GM18498 (cell line): ENCODE measurements around the gene STK33.

Source experiments
- ATAC-seq: cut with Tn5 transposase; IDR thresholded peaks from one replicate; pipeline ENCODE4 v1.9.1; 2021; ENCODE audit warnings: mild to moderate bottlenecking, moderate library complexity; ENCODE audit not compliant: unreplicated experiment

The STK33 gene

DNA sequence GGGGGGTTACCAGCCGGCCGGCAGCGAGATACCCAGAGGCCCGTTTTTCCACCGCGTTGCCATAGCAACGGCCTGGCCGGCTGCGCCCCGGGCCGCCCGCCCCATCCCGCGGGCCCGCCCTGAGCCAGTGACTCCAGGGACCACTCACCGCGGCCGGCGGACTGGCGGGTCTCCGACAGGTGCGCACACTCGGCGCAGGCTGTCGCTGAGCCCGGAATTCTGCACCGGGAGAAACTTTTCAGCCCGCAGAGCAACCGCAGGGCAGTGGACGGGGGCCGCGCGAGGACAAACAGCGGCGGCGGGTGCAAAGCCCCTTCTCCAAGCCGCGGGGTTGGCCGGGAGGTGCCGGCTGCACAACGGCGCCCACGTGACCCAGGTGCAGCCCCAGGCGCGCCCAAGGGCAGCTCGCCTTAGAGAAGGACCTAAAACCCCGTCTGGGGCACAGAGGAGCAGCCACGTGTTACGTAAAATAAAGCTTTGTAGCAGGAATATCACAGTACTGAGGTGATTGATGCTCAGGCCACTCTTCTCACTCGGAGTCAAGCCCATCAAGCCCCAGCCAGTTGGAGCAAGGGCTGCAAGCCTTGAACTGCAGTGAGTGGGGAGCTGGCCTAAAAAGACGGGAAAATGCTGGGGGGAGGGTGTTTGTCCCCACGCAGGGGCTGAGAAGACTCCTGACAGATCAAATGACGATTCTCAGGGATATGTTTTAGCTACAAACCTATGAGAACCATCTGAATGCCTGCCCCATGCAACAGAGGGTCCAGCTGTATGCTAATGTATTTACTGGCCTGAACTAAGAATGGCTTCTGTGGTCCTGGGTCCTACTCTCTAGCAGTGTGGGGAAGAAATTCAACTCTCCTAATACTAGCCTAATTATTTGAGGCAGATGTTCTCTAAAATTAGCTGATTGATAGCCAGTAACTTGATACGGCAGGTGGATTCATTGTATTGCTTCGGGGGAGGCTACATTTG is at the start of gene STK33:
Gene STK33 (minus strand): TSS at position 294 of the 975 bp plus-strand sequence. CDS start 119,323 bp downstream, outside the sequence.
- peak; percentile 94 for ATAC-seq

DNA sequence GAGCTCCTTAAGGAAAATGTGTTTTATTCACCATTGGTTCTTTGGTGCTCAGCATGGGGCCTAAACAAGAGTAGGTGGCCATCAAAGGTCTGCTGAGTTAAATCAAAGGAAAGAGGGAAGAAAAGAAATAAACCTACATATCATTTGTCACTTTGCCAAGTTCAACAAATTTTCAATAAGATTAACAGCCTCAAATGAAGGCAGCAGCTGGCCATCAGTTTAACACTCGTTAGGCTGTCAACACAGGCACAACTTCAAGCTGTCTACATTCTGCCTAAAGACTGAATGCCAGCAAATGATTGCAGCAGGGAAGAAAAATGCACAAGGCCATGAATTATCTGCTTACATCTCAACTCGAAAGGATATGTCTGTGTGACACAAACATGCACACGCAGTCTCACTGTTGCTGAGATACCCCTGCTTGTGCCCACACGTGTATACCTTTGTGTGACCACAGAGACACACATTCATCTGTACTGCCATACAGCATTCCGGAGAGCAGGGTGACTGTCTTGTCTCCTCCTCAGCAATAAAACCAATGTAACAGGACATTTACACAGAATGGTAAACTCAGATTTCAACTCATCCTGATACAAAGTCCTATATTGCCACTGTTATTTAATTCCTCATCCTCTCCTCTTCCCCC is 48.3 kb upstream of the STK33 start:
- ATAC-seq = no peak

DNA sequence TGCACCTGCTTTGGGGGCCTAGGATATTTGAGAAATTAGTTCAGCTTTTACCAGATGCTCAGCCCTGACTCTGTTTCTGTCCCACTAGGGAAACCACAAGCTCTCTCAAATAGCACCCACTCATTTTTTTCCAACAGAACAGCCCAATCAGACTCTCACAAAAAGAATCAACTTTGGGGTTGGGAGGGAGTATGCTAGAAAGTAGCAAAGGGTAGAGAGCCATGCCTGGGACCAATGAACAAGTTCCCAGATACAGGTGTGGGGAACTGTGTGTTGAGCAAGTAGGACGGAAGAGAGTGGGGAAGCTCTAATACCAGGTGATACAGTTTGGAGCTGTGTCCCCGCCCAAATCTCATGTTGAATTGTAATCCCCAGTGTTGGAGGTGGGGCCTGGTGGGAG is 47.3 kb upstream of the STK33 start:
- no peak for ATAC-seq

GRCh38 chr11:8640267-8640906 is 46.4 kb upstream of the STK33 start:
- no peak for ATAC-seq

GRCh38 chr11:8639655-8640054 is 45.6 kb upstream of the STK33 start:
- no peak for ATAC-seq

DNA sequence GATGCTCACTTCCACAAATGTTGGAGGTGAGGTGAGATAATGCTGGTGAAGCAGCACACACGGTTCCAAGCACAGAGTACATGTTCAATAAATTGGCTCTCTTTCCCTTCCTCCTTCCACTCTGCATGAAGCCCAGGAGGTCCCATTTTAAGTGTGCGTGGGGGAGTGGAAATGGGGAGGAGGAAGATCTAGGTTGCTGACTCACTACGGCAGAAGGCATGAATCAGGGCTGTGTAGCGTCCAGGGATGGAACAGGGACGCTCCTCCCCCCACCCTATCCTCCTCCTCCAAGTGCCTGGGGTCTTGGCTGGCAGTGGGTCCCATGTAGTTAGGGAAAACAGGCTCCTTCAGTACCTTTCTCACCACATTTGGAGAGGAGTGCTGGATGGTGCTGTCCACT is 44.3 kb upstream of the STK33 start:
- ATAC-seq = no peak

- ATAC-seq = no peak
Observed at GRCh38 chr11:8636127-8636526, 42.1 kb upstream of the STK33 start.

- no peak for ATAC-seq
Observed at GRCh38 chr11:8634498-8634897, 40.5 kb upstream of the STK33 start.

GRCh38 chr11:8631395-8632118 is 37.5 kb upstream of the STK33 start:
- ATAC-seq = no peak

DNA sequence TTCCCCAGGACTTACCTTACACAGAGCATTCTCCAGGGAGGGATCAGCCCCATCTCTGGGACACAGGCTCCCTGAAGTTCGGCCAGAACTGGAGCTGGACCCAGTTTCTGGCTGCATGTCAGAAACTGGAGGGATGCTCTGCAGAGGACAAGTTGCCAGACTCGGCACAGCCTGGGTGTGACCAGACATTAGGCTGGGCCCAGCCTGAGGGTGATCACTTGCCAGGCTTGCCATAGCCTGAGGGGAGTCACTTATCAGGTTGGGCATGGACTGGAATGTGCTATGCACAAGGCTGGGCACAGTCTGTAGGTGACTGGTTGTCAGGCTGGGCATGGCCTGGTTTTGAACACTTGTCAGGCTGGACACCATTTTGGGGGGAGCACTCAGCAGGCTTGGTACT is 30.7 kb upstream of the STK33 start:
- ATAC-seq = no peak

GRCh38 chr11:8621147-8621546 is 27.1 kb upstream of the STK33 start:
- no peak for ATAC-seq

- no peak for ATAC-seq
Observed at GRCh38 chr11:8617063-8617462, 23.0 kb upstream of the STK33 start.

DNA sequence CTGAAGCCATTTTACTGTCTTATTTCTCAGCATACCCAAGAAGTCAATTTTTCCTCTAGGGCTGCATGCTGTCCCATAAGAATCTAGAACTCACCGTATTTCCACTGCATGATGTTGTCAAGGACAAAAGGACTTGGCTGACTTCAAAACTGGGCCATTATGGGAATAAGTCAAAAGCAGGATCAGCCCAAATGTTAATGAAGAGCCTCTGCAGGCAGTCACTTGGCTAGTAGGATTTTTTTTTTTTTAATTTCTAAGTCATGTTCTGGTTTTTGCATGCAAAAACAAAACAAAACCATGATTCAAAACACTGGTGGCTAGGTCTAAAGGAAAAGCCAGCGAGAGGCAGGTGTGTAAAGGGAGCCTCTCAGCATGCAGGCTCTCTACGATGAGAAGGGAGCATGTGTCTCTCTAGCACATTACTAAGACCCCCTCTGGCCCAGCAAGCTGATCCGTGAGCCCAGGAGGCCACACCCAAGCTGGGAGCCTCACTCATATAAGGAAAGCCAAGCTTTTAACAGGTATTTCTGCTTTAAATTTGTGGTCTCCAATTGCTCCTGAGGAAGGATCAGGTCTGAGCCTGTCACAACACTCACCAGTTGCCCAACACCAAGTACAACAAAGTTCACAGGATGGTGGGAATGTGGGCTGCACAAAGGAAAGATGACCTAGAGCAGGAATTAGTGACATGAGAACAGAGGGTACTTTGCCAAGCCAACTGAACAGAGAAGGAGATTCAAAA is 21.4 kb upstream of the STK33 start:
- no peak for ATAC-seq

- no peak for ATAC-seq
Observed at GRCh38 chr11:8614497-8614896, 20.5 kb upstream of the STK33 start.

DNA sequence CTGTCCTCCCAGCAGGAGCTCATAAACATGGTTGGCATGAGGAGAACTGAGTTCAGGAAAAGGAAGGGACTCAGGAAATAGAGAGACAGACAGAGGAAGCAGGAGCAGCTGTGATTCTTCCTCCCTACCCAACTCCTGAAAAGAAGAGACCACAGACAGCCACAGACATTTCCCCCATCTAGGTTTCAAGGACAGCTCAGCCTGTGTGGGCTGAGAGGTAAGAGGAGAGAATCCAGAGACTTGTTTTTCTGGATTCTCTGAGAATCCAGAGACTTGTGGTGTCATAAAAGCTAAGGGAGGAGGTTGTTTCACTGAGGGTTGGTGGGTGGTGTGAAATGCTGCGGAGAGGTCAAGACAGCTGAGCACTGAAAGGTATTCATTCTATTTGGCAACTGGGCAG is 19.0 kb upstream of the STK33 start:
- ATAC-seq = no peak

- no peak for ATAC-seq
Observed at GRCh38 chr11:8612522-8612921, 18.5 kb upstream of the STK33 start.

- no peak for ATAC-seq
Observed at GRCh38 chr11:8610532-8611116, 16.6 kb upstream of the STK33 start.

DNA sequence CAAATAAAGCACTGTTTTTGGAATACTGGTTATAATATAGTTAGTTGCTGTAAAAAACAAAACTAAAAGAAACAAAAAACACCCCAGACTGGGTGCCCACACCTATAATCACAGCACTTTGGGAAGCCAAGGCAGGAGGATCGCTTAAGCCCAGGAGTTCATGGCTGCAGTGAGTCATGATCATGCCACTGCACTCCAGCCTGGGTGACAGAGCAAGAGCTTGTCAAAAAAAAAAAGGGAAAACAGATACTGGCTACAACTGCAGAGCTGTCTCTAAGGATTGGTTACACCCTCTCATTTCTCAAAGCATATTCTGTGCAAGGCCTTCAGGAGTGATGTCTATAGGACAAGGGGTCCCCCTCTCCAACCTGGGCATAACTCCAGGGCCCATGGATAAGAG is 14.6 kb upstream of the STK33 start:
- no peak for ATAC-seq

DNA sequence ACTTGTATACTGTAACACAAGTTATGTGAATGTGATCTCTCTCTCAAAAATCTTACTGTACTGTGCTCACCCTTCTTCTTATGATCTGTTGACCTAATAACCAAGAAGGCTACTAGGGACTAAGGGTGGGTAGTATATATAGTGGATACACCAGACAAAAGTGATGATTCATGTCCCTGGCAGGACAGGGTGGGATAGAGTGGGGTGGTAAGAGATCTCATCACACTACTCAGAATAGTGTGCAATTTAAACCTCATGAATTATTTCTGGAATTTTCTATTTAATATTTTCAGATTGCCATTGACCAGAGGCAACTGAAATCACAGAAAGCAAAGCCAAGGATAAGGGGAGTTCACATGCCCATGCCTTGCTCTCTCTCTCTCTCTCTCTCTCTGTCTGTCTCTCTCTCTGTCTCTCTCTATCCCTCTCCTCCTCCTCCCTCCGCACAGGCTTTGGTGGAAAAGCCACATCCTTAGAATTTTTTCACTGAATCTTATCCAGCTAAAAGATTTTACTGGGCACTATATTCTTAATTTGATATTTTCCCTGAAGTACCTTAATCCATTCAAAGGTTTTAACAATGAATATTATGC is 12.0 kb upstream of the STK33 start:
- ATAC-seq = no peak
